ENCODE data around the gene RPL6.
"Not testable (repeated sequence)": the region's sequence is repeated elsewhere in the genome, so short reads cannot be mapped to it uniquely, and the experiment has no call there.

Gene RPL6

DNA sequence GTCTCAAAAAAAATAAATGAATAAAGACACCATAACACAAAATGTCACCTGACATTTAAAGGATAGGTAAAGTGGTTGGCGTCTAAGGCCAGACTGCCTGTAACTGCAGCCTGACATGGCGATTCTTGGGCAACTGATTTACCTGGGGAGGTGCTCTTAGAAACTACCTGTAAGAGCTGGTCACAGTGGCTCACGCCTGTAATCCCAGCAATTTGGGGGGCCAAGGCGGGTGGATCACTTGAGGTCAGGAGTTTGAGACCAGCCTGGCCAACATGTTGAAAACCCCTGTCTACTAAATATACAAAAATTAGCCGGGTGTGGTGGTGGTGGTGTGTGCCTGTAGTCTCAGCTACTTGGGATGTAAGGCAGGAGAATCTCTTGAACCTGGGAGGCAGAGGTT, 8.4 kb downstream of the RPL6 start:
- Histone ChIP-seq H3K4me2 (ENCODE audit: insufficient read depth, low read length, poor library complexity, severe bottlenecking) (no peak overlapping the region), H3K9ac (ENCODE audit: low read depth, low read length, poor library complexity) (no peak overlapping the region), H3K79me1 (ENCODE audit: low read depth, low read length) (no peaks in the 10 kb centered on the region), H3K4ac (ENCODE audit: low read length) (no peak overlapping the region), H2BK12ac (ENCODE audit: low read length) (no peak overlapping the region), H3K23ac (ENCODE audit: low read depth, low read length, poor library complexity) (no peak overlapping the region), H2AK5ac (ENCODE audit: low read depth, low read length) (no peak overlapping the region), H4K91ac (ENCODE audit: low read depth, low read length, poor library complexity) (no peak overlapping the region), H3K9me3 (replicated peaks in 1 of 2; ENCODE audit: control insufficient read depth in 2 of 2, insufficient read depth in 1 of 2, low read depth in 1 of 2, low read length in 2 of 2) (peaks cover 0 to 2% of the 10 kb centered on the region in 2 donors), H2AFZ (ENCODE audit: low read length) (no peak overlapping the region), H3K14ac (ENCODE audit: low read length) (no peak overlapping the region), H3K18ac (ENCODE audit: low read length) (no peak overlapping the region), H2BK120ac (ENCODE audit: low read depth, low read length) (no peak overlapping the region), H3K4me3 (ENCODE audit: low read length in 2 of 2) (no peak overlapping the region), H3K27ac (replicated peaks; ENCODE audit: low read length) (no peak overlapping the region), H2BK15ac (ENCODE audit: low read length) (no peak overlapping the region), H3K27me3 (ENCODE audit: control insufficient read depth in 3 of 3, insufficient read depth in 3 of 3, low read depth in 1 of 3, low read length in 3 of 3) (no peaks in the 10 kb centered on the region), H3K4me1 (ENCODE audit: control insufficient read depth in 2 of 2, insufficient read depth in 1 of 2, low read depth in 1 of 2, low read length in 2 of 2) (no peaks in the 10 kb centered on the region), H2BK5ac (ENCODE audit: low read length) (no peak overlapping the region), H4K8ac (ENCODE audit: low read depth, low read length) (no peak overlapping the region), H3K36me3 (replicated peaks in 1 of 2; ENCODE audit: control insufficient read depth in 2 of 2, insufficient read depth in 2 of 2, low read length in 2 of 2) (peaks cover 15 to 24% of the 10 kb centered on the region in 2 donors)
- WGBS, 2 donors (ENCODE audit: extremely low coverage in 2 of 2, insufficient read length in 2 of 2, insufficient replicate concordance in 1 of 2) = no CpG with 5 or more reads among the region's 5 CpGs
- DNase-seq (ENCODE audit: low spot score) = no peak

DNA sequence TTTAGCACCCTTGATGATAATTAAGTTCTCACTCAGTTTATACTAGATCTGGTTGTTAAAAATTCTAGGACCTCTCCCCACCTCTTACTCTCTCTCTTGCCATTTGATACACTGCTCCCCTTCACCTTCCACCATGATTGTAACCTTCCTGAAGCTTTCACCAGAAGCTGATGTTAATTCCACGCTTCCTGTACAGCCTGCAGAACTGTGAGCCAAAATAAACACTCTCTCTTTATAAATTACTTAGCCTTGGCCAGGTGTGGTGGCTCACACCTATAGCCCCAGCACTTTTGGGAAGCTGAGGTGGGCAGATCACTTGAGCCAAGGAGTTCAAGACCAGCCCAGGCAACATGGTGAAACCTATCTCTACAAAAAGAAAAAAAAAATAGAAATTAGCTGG, 16.1 kb downstream of the RPL6 start:
- no peak overlapping the region for H3K27ac ChIP-seq (replicated peaks; ENCODE audit: low read length)
- H2BK5ac ChIP-seq (ENCODE audit: low read length) = no peak overlapping the region
- no peaks in the 10 kb centered on the region for H3K4me1 ChIP-seq (ENCODE audit: control insufficient read depth in 2 of 2, insufficient read depth in 1 of 2, low read depth in 1 of 2, low read length in 2 of 2)
- no peak overlapping the region for H4K91ac ChIP-seq (ENCODE audit: low read depth, low read length, poor library complexity)
- H3K14ac ChIP-seq (ENCODE audit: low read length) = no peak overlapping the region
- no peak overlapping the region for H3K4me3 ChIP-seq (ENCODE audit: low read length in 2 of 2)
- no peaks in the 10 kb centered on the region for H3K27me3 ChIP-seq (ENCODE audit: control insufficient read depth in 3 of 3, insufficient read depth in 3 of 3, low read depth in 1 of 3, low read length in 3 of 3)
- no peak overlapping the region for H2AFZ ChIP-seq (ENCODE audit: low read length)
- H3K9ac ChIP-seq (ENCODE audit: low read depth, low read length, poor library complexity) = no peak overlapping the region
- no peak overlapping the region for H3K23ac ChIP-seq (ENCODE audit: low read depth, low read length, poor library complexity)
- H2BK120ac ChIP-seq (ENCODE audit: low read depth, low read length) = no peak overlapping the region
- no peak for DNase-seq (ENCODE audit: low spot score)
- H4K8ac ChIP-seq (ENCODE audit: low read depth, low read length) = no peak overlapping the region
- WGBS, 2 donors (ENCODE audit: extremely low coverage in 2 of 2, insufficient read length in 2 of 2, insufficient replicate concordance in 1 of 2) = no CpG with 5 or more reads among the region's 1 CpG
- H3K79me1 ChIP-seq (ENCODE audit: low read depth, low read length) = no peaks in the 10 kb centered on the region
- no peak overlapping the region for H2BK12ac ChIP-seq (ENCODE audit: low read length)
- no peak overlapping the region for H3K18ac ChIP-seq (ENCODE audit: low read length)
- H2BK15ac ChIP-seq (ENCODE audit: low read length) = no peak overlapping the region
- no peak overlapping the region for H3K4ac ChIP-seq (ENCODE audit: low read length)
- no peaks in the 10 kb centered on the region for H3K36me3 ChIP-seq (replicated peaks in 1 of 2; ENCODE audit: control insufficient read depth in 2 of 2, insufficient read depth in 2 of 2, low read length in 2 of 2)
- H2AK5ac ChIP-seq (ENCODE audit: low read depth, low read length) = no peak overlapping the region
- H3K9me3 ChIP-seq (replicated peaks in 1 of 2; ENCODE audit: control insufficient read depth in 2 of 2, insufficient read depth in 1 of 2, low read depth in 1 of 2, low read length in 2 of 2) = no peaks in the 10 kb centered on the region
- no peak overlapping the region for H3K4me2 ChIP-seq (ENCODE audit: insufficient read depth, low read length, poor library complexity, severe bottlenecking)

DNA sequence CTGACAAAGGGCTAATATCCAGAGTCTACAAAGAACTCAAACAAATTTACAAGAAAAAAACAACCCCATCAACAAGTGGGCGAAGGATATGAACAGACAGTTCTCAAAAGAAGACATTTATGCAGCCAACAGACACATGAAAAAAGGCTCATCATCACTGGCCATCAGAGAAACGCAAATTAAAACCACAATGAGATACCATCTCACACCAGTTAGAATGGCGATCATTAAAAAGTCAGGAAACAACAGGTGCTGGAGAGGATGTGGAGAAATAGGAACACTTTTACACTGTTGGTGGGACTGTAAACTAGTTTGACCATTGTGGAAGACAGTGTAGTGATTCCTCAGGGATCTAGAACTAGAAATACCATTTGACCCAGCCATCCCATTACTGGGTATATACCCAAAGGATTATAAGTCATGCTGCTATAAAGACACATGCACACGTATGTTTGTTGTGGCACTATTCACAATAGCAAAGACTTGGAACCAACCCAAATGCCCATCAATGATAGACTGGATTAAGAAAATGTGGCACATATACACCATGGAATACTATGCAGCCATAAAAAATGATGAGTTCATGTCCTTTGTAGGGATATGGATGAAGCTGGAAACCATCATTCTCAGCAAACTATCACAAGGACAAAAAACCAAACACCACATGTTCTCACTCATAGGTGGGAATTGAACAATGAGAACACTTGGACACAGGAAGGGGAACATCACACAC, 19.3 kb downstream of the RPL6 start:
- not testable (repeated sequence) for H3K4me1 ChIP-seq (ENCODE audit: control insufficient read depth in 2 of 2, insufficient read depth in 1 of 2, low read depth in 1 of 2, low read length in 2 of 2); H3K4me2 ChIP-seq (ENCODE audit: insufficient read depth, low read length, poor library complexity, severe bottlenecking); H3K79me1 ChIP-seq (ENCODE audit: low read depth, low read length); H3K27ac ChIP-seq (replicated peaks; ENCODE audit: low read length); H3K23ac ChIP-seq (ENCODE audit: low read depth, low read length, poor library complexity); H3K9me3 ChIP-seq (replicated peaks in 1 of 2; ENCODE audit: control insufficient read depth in 2 of 2, insufficient read depth in 1 of 2, low read depth in 1 of 2, low read length in 2 of 2); H3K36me3 ChIP-seq (replicated peaks in 1 of 2; ENCODE audit: control insufficient read depth in 2 of 2, insufficient read depth in 2 of 2, low read length in 2 of 2); H3K18ac ChIP-seq (ENCODE audit: low read length); H4K91ac ChIP-seq (ENCODE audit: low read depth, low read length, poor library complexity); H3K14ac ChIP-seq (ENCODE audit: low read length); H3K9ac ChIP-seq (ENCODE audit: low read depth, low read length, poor library complexity); H4K8ac ChIP-seq (ENCODE audit: low read depth, low read length); H2BK5ac ChIP-seq (ENCODE audit: low read length); H3K27me3 ChIP-seq (ENCODE audit: control insufficient read depth in 3 of 3, insufficient read depth in 3 of 3, low read depth in 1 of 3, low read length in 3 of 3); H3K4me3 ChIP-seq (ENCODE audit: low read length in 2 of 2); H2AFZ ChIP-seq (ENCODE audit: low read length); H2BK12ac ChIP-seq (ENCODE audit: low read length); H2AK5ac ChIP-seq (ENCODE audit: low read depth, low read length); H2BK120ac ChIP-seq (ENCODE audit: low read depth, low read length); DNase-seq (ENCODE audit: low spot score); H3K4ac ChIP-seq (ENCODE audit: low read length); H2BK15ac ChIP-seq (ENCODE audit: low read length)
- WGBS, 2 donors (ENCODE audit: extremely low coverage in 2 of 2, insufficient read length in 2 of 2, insufficient replicate concordance in 1 of 2) = no CpG with 5 or more reads among the region's 4 CpGs

DNA sequence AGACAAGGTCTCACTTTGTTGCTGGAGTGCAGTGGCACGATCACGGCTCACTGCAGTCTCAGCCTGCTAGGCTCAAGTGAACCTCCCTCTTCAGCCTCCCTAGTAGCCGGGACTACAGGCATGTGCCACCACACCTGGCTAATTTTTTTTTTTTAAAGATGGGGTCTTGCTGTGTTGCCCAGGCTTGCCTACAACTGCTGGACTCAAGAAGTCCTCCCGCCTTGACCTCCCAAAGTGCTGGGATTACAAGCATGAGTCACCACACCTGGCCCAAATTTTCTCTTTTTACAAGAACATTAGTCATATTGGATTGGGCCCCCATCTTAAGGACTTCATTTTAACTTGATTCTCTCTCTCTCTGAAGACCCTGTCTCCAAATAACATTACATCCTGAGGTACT, 20.2 kb downstream of the RPL6 start:
- H2AFZ ChIP-seq (ENCODE audit: low read length) = no peak overlapping the region
- H3K9me3 ChIP-seq (replicated peaks in 1 of 2; ENCODE audit: control insufficient read depth in 2 of 2, insufficient read depth in 1 of 2, low read depth in 1 of 2, low read length in 2 of 2) = no peaks in the 10 kb centered on the region
- no peak overlapping the region for H3K14ac ChIP-seq (ENCODE audit: low read length)
- H4K8ac ChIP-seq (ENCODE audit: low read depth, low read length) = no peak overlapping the region
- H3K4me1 ChIP-seq (ENCODE audit: control insufficient read depth in 2 of 2, insufficient read depth in 1 of 2, low read depth in 1 of 2, low read length in 2 of 2) = peaks cover 0 to 2% of the 10 kb centered on the region in 2 donors
- H3K36me3 ChIP-seq (replicated peaks in 1 of 2; ENCODE audit: control insufficient read depth in 2 of 2, insufficient read depth in 2 of 2, low read length in 2 of 2) = no peaks in the 10 kb centered on the region
- no peak overlapping the region for H3K4me3 ChIP-seq (ENCODE audit: low read length in 2 of 2)
- no peak overlapping the region for H3K4me2 ChIP-seq (ENCODE audit: insufficient read depth, low read length, poor library complexity, severe bottlenecking)
- H3K18ac ChIP-seq (ENCODE audit: low read length) = no peak overlapping the region
- no peak overlapping the region for H3K9ac ChIP-seq (ENCODE audit: low read depth, low read length, poor library complexity)
- DNase-seq (ENCODE audit: low spot score) = no peak
- H3K27me3 ChIP-seq (ENCODE audit: control insufficient read depth in 3 of 3, insufficient read depth in 3 of 3, low read depth in 1 of 3, low read length in 3 of 3) = no peaks in the 10 kb centered on the region
- H3K79me1 ChIP-seq (ENCODE audit: low read depth, low read length) = no peaks in the 10 kb centered on the region
- H2BK5ac ChIP-seq (ENCODE audit: low read length) = no peak overlapping the region
- no peak overlapping the region for H2BK120ac ChIP-seq (ENCODE audit: low read depth, low read length)
- no CpG with 5 or more reads among the region's 4 CpGs for WGBS, 2 donors (ENCODE audit: extremely low coverage in 2 of 2, insufficient read length in 2 of 2, insufficient replicate concordance in 1 of 2)
- H3K23ac ChIP-seq (ENCODE audit: low read depth, low read length, poor library complexity) = no peak overlapping the region
- H2BK12ac ChIP-seq (ENCODE audit: low read length) = no peak overlapping the region
- no peak overlapping the region for H4K91ac ChIP-seq (ENCODE audit: low read depth, low read length, poor library complexity)
- H3K4ac ChIP-seq (ENCODE audit: low read length) = no peak overlapping the region
- no peak overlapping the region for H3K27ac ChIP-seq (replicated peaks; ENCODE audit: low read length)
- no peak overlapping the region for H2BK15ac ChIP-seq (ENCODE audit: low read length)
- H2AK5ac ChIP-seq (ENCODE audit: low read depth, low read length) = no peak overlapping the region
